NCI-H460 (cell line): ENCODE data around the gene CHD6. TPM values are rescaled to one million over a fixed set of nuclear protein-coding genes. Genes with fewer than 3 reads are reported as not detected.

Experiments
- DNase-seq: peaks from one replicate; pipeline ENCODE4 v3.0.0-alpha.2; 2016; ENCODE audit warnings: low read depth; ENCODE audit errors: extremely low read depth
- total RNA-seq: library from RNA; depleted of rRNA; stranded (reverse); fragments of >200 nt; shearing (Covaris generic); gene quantifications from 2 replicates; pipeline ENCODE4 v1.2.3, GENCODE V29; 2014

CHD6 gene
- total RNA-seq, 1 experiment from 2014 or later: 17.6 TPM

DNA sequence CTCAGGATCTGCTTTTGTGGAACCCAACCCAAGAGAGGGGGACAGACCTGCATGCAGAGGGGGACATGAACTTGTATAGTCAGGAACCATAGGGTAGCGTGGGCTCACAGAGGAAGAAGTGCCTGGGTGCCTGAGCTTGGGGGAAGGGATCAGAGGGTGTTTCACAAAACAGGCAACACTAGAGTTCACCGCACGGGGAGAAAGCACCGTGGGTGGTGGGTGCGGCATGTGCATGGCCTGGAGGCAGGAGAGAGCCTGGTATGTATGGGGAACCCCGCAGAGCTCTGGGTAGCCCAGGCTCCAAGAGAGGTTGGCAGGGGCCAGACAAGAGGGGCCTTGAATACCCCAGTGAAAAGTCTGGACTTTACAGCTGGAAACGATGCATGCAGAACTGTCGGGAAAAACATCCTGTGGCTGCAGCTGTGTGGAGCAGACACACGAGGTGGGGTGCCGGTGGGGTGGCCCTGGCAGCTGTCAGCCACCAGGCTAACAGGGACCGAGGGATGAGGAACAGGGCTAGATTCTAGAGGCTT is 244.9 kb downstream of the CHD6 start:
- DNase-seq: no peak

DNA sequence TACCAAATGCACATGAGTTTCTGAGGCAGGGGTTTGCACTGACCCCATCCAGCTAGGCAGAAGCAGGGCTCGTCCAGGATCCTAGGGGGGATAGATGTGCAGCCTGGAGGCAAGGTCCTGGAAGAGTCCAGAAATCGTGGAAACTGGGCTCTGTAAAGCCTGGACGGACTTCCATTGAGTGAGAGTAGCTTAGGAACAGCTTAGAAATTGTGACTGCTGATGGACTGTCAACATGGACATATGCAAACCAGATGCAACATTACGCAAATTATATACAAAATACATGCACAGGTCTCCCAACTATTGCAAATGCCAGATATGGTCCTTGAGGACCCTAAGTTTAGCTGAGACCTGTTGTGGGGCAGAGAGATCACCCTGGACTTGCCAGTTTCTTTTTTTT is 246.8 kb downstream of the CHD6 start:
- no peak for DNase-seq

DNA sequence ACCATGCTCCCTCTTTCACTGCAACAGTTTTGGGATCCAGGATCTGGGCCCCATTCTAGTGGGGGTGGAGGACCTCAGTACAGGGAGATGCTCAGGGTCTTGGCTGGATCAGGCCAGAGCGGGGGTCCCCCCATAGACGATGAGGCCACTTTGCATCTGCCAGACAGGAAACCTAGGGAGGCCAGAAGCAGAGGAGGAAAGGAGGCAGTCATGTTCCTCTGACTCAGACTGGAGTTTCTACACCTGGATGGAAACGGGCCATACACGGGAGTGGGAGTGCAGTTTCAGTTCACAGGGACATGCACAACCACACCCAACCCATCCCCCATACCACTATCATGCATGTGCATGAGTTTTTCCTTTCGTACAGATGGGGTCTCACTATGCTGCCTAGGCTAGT is 248.0 kb downstream of the CHD6 start:
- DNase-seq: no peak

DNA sequence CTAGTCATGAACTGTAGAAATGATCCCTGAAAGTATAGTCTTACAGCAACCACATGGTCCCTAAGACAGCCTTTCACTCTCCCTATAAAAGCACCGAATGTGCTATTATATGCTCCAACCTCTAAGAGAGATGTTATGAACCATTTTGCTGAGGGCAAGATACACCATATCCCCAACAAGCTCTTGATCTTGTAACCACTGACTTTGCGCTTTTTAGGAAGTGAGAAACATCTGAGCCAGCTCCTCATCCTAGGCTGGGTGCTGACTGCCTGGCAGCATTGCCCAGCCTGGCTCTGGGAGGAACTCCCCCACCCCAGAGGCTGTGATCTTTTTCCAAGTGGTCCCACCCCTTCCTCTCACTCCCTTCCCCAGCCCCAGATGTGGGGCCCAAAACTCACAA is 248.5 kb downstream of the CHD6 start:
- DNase-seq: no peak

DNA sequence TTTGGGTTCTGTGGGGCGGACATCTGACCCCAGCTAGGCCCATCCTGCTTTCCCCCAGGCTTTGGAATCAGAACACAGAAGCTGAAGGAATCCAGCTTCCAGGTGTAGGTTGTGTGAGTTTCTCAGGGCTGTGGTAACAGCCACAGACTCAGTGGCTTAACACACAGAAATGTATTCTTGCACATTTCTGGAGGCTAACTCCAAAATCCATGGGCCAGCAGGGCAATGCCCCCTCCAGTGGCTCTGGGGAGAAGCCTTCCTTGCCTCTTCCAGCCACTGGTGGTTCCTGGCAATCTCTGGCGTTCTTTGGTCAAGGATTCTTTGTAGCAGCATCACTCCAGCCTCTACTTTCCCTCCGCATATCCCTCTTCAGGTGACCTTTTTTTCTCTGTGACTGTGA is 250.2 kb downstream of the CHD6 start:
- DNase-seq: no peak

DNA sequence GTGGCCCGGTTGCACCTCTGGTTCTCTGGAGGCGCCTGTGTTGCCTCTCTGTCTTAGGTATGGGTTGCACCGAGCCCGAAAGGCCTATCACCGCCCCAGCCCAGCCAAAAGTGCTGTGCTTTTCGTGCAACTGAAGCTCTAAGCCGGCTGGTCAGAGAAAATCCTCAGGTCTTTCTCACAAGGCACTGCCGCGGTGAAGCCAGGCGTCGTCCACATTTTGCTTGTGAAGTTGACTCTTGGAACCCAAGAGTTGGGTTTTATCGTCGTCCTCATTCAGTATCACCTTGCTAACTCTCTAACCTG is 250.8 kb downstream of the CHD6 start:
- no peak for DNase-seq

DNA sequence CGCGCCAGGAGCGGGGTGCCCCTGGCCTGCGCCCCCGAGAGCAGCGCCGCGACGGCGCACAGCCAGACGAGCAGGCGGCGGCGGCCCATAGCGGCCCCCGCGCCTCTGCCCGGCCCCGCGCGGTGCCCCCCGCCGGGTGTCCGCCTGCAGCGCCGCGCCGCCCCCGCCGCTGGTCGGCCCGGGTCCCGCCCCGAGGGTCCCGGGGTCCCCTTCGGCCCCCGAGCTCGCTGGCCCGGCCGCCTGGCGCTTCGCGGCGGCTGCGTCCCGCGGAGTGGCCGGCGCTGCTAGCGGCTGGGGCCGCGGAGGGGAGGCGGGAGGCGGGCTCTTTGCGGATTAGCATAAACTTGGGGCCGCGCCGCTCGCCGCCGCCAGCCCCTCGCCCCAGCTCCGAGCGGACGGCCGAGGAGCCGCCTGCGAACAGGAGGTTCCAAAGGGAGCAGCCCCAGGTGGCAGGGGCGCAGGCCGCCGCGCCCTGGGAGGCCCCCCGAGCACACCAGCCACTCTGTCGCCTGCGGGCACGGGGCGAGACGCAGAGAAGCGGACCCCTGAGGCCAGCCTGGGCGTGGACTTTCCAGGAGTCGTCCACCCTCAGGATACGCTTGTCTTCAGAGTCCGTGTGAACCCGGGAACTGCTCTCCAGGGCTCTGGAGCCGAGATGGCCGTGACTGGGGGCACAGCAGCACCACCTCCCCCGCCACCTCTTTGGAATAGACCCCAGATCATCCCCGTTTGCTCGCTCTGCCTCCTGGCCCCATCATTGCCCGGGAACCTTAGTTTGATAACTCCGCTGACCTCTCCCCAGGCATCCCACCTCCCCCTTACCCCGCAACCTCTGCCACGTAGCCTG is 251.4 kb downstream of the CHD6 start, which contains the start of gene EMILIN3:
TSS of gene EMILIN3 (minus strand) at position 273 of the 847 bp plus-strand sequence. CDS start at position 89, 184 bp downstream.
- DNase-seq: no peak

DNA sequence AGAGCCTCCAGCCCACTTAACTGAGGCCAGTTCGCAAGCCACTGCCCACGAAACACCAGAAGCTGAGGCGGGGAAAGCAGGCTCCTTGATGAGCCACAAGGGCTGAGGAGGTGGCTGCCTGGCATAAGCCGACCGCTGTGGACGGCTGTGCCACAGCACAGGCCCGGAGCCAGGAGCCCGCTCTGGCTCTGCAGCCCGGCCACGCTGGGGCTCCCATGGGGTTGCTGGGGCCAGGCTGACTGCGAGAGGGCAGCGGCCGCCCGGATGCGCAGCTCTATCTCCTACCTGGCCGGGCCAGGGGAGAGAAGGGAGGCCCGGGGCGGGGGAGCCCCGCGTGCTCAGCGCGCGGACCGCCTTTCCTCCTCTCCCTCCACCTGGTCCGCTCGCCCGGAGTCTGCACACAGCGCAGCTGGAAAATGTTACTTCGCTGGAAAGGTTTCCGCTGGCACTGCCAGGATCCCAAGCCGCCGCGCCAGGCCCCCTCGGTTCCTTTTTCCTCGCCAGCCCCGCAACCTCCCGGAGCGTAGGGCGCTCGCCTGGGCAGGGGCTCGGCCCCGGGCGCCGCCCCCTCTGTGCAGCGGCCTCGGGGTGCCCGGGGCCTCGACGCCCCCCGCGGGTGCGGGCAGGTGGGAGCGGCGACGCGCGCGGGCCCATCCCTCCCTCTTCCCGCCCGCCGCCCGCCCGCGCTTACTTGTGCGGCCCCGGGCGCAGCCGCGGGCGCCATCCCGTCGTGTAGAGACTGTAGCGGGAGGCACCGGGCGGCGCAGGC is 252.2 kb downstream of the CHD6 start:
- DNase-seq: no peak

DNA sequence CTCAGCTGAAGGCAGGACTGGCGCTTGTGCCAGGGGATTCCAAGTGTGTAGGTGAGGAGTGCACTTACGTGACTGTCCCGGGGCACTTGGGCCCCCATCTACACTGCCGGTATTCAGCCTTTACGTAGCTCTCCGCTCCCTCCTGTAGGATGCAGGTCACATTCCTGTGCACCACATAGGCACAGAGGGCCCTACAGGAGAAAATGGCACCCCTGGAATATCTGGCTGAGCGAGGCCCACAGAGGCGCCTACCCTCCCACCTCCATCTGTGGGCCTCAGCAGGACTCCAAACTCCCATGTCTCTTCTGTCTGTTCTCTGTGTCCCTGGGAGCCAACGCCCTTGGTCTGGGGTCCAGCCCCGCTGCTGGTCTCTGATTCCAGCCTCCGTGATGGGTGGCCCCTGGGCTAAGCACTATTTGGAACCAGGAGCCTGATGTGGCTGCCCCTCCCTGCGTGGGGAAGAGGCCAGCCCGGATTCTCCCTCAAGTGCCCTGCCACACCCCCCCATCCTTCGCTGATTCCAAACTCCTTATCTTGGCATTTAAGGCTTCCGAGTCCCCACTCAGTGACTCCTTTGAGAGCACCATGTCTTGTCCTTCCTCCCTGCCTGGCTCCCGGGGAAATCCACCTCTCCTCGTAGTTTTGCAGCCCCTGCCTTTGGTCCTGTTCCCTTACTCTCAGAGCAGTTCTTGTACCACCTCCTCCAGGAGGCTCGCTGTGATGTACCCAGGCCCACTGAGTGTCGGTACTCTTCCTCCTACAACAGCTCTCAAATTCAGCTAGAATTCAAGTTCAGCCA is 253.0 kb downstream of the CHD6 start:
- DNase-seq: no peak

DNA sequence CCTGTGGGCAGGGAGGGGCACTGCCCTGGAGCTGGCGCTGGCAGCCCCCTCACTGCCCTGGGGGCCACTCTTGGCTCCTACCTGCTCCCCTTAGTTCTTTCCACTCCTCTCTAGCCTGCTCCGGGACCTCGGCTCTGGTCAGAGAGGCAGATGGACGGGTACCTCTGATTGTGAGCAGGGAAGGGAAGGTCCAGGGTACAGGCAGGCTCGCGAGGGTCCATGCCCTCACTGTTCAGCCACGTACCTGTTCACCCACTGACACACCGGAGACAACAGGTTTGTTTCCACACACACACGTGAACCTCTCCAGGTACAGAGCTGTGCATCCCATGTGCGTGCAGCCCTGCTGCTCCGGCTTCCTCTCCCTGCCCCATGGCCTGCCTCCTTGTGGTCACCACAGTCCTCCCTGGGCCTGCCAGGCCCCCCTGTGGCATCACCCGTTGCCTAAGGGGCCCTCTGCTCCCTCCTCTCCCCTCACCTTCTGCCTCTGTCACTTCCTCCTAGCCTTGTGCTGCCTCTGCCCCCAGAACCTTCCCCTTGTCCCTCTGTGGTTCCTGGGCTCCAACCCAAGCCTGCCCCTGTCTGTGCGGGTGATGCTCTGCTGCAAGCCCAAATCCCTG is 253.8 kb downstream of the CHD6 start:
- no peak for DNase-seq

DNA sequence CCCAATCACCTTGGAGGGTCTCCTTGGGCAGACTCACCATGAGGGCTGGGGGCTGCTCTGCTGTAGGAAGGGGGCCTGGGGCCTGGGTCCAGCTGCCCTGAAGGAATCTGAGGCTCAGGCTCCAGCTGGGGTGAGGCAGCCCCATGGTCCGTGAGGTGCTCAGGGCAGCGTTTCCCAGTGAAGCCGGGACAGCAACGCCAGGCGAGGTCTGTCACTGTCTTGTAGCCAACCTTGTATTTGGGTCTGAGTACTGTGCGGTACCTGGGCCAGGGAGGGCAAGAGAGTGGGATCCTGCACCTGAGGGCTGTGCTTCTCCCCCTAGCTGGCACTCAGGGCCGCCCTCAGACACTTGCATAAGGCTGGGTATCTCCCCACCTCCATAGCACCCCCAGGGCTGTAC is 254.6 kb downstream of the CHD6 start:
- DNase-seq: no peak

DNA sequence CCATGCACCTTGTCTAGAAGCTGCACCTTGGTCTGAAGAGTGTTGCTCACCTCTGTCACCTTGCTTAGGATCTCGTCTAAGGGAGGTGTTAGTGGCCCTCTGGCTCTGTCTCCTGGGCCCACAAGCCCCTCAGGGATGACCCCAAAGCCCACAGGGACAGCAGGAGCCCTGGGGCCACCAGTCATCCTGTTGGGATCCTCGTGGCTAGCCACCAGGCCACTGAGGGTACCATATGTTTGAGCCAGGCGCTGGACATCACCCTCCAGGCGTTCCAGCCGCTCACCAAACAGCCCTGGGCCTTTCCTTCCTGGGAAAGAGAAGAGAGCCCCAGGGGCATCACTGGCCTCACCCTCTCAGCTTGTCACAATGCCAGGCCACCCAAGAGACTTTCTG is 255.4 kb downstream of the CHD6 start:
- DNase-seq: no peak

DNA sequence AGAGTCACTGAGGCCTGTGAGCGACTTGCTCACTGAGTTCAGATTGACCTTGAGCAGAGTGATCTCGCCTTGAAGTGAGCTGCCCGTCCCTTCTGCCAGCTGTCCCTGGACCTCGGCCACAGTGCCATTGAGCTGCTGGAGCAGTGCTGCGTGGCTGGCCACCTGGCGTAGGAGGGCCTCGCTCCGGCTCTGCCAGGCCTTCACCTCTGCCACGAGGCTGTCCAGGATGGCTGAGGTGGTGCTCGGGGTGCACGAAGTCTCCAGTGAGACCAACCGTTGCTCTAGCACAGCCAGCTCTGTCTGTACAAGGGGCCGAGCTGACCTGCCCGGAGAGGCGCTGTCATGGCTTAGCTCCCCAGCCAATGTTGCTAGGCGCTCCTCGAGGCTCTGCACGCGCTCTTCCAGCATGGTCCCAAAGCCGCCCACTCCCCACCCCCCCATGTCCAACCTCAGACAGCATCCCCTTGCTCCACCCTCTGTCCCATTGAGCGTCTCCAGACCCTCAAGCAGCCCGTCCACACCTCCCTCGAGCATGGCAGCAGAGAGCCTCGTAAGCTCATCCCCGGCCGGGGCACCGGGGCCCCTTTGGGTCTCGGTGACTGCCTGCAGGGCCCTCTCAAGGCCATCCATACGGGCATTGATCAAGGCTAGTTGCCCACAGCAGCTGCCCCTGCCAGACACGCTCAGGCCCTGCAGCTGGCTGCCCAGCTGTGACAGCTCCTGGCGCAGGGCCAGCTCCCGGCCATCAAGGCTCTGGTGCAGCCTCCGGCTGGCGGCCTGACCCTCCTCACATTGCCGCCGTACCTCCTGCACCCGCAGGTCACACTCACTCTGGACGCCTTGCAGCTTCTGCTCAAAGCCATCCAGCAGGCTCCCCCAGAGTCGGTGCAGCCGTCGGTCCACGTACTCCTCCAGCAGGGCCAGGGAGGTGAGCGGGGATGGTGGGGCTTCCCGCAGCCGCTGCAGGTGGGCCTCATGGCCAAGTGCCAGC is 256.1 kb downstream of the CHD6 start:
- DNase-seq: no peak

DNA sequence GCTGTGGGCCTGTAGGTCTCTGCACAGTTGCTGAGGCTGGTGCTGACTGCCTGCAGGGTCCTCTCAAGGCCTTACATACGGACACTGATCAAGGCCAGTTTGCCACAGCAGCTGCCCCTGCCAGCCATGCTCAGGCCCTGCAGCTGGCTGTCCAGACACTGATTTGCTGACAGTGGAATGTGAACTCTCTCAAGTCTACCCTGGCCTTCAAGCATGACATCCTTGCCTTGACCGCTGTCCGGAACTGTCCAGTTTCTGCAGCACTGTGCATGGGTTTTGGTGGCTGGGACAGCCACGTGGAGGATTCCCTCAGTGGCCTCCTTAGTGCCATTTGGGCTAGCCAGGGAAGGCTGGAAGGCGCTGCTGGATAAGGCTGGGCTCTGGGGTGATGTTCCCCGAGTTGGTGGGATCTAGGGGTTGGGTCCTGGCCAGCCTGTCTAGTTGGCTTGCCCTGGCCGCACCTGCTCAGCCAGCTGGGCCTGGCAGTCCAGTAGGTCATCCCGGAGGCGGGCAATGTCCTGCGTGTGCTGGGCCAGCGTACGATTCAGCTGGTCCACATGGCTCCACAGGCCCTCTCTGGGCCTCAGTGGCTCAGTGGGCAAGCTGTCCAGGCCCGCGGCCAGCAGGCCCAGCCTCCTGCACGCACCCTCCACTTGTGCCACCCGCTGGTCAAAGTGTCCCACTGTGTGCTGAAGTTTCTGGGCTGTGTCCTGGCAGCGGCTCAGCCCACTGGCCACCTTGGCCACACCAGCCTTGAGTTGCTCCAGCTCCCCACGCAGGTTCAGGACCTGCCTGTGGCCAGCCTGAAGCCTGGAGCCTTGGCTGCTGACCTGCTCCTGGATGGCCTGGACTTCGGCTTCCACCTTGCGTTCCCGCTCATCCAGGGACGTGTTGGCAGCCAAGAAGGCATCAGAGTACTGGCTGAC is 257.1 kb downstream of the CHD6 start:
- no peak for DNase-seq

DNA sequence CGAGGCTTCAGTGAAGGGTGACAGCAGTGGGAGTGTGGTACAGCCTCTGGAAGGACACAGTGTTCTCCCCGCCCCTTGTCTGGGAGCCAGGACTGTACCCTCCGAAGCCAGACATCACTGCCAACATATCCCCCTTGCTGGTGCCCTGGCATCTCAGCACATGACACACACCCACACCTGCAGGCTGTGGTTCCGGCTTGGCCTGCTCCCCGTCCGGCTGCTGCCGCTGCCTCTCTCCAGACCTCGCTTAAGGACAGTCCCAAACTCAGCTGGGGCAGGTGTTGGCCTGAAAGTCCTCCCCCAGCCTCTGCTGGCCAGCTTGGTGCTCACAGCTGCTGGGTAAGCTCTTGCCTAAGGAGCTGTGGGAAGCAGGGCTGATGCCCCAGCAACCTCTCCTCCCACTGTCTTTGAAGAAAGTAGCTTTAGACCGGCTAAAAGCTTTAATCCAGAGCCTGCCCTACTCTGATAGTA is 258.6 kb downstream of the CHD6 start:
- DNase-seq: no peak

DNA sequence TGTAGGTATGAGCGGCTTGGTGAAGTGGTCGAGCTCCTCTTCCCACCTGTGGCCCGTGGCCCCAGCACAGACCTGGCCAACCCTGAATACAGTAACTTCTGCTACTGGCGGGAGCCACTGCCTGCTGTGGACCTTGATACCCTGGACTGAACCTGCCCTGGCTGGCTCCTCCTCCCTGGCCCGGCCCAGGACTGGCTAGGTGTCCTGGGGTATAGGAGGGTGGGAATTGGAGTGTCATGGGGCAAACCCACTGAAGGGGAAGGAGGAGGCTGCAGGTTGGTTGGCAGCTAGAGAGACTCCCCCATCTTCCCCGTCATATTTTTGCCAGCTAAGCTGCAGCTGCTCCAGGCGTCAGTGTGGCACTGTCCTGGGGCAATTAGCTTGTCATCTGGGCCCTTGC is 259.5 kb downstream of the CHD6 start:
- no peak for DNase-seq

DNA sequence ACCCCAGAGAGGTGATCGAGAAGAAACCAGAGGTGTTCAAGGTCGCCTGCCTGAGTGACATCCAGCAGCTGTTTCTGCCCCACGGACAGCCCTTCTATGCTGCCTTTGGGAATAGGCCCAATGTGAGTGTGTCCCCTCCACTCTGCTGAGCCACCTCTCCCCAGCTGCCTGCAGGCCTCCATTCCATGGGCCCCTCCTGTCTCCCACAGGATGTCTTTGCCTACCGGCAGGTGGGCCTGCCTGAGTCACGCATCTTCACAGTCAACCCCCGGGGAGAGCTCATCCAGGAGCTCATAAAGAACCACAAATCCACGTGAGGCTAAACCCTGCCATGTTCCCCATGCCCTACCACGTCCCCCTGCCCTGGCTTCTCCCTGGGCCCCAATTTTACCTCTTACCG is 259.9 kb downstream of the CHD6 start:
- DNase-seq: no peak
